ENCODE measurements around the gene ZNRF3. TPM values are rescaled to one million over a fixed set of nuclear protein-coding genes. Genes with fewer than 3 reads are reported as not detected.

The ZNRF3 gene
- total and polyA plus RNA-seq, 2 experiments from 2014 or later: 11.1 to 32.2 TPM

DNA sequence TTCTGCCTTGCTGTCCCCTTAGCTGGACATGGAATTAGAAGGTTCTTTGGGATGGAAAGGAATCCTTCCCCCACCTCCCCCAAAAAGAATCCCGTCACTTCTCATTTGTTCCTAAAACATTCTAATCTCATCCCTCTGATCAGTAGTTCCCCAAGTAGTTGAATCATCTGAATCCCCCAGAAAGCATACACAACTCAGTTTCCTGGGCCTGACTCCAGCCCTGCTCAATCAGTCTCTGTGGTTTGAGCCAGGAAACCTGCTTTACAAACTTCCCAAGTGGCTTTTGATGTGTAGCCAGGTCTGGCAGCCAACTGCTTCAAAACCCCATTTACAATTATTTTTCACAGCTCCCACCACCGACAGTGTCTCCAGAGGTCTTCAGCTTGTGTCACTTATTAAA lies 158.0 kb downstream of the ZNRF3 start (continued):
- TF ChIP-seq ZNF462 (CRISPR knock-in tag; IDR thresholded peaks at IDR 0.05) (no peak), CREB1 (CRISPR knock-in tag; IDR thresholded peaks at IDR 0.05; ENCODE audit: low read depth) (no peak), CTCF (conservative IDR thresholded peaks at IDR 0.05; ENCODE audit: low read depth in 2 of 2) (no peak)

GRCh38 chr22:29043906-29044575 lies 160.7 kb downstream of the ZNRF3 start:
- H2AFZ ChIP-seq: no peak overlapping the region
- no peaks in the 10 kb centered on the region for H3F3A ChIP-seq (replicated peaks; ENCODE audit: low read depth)
- Mint-ChIP-seq H3K27me3 (ENCODE audit: insufficient read depth, low read depth, poor library complexity) (peaks cover 12% of the 10 kb centered on the region), H3K27ac (no peak overlapping the region), H3K4me3 (no peak overlapping the region), H3K4me1 (peaks cover 3% of the 10 kb centered on the region; the same call in 1 of the 3 replicates), H3K36me3 (ENCODE audit: low read depth) (peaks cover 50% of the 10 kb centered on the region), H3K9me3 (no peaks in the 10 kb centered on the region)
- H3K4me1 ChIP-seq (ENCODE audit: insufficient read depth): no peaks in the 10 kb centered on the region
- H3K79me2 ChIP-seq (replicated peaks; ENCODE audit: insufficient read depth): peaks cover 17% of the 10 kb centered on the region
- H3K27ac ChIP-seq (ENCODE audit: low read depth): 0 out of 2 replicates have a peak overlapping the region, but pooled peaks have one; percentile 19
- H4K20me1 ChIP-seq (replicated peaks; ENCODE audit: insufficient read depth): no peaks in the 10 kb centered on the region; the same call in 1 of the 2 replicates
- no peak for ATAC-seq
- no peak overlapping the region for H3K4me2 ChIP-seq
- DNase-seq (ENCODE audit: low spot score): no peak
- no peak overlapping the region for H3K4me3 ChIP-seq
- no peaks in the 10 kb centered on the region for H3K27me3 ChIP-seq (ENCODE audit: insufficient read depth)
- H3K9me2 ChIP-seq (ENCODE audit: insufficient read depth): no peaks in the 10 kb centered on the region
- peaks cover 24% of the 10 kb centered on the region; the same call in 1 of the 2 replicates for H3K36me3 ChIP-seq (ENCODE audit: insufficient read depth)
- TF ChIP-seq, protein P1, sequence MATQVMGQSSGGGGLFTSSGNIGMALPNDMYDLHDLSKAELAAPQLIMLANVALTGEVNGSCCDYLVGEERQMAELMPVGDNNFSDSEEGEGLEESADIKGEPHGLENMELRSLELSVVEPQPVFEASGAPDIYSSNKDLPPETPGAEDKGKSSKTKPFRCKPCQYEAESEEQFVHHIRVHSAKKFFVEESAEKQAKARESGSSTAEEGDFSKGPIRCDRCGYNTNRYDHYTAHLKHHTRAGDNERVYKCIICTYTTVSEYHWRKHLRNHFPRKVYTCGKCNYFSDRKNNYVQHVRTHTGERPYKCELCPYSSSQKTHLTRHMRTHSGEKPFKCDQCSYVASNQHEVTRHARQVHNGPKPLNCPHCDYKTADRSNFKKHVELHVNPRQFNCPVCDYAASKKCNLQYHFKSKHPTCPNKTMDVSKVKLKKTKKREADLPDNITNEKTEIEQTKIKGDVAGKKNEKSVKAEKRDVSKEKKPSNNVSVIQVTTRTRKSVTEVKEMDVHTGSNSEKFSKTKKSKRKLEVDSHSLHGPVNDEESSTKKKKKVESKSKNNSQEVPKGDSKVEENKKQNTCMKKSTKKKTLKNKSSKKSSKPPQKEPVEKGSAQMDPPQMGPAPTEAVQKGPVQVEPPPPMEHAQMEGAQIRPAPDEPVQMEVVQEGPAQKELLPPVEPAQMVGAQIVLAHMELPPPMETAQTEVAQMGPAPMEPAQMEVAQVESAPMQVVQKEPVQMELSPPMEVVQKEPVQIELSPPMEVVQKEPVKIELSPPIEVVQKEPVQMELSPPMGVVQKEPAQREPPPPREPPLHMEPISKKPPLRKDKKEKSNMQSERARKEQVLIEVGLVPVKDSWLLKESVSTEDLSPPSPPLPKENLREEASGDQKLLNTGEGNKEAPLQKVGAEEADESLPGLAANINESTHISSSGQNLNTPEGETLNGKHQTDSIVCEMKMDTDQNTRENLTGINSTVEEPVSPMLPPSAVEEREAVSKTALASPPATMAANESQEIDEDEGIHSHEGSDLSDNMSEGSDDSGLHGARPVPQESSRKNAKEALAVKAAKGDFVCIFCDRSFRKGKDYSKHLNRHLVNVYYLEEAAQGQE (IDR thresholded peaks at IDR 0.05; ENCODE audit: unreplicated experiment): no peak
- TF ChIP-seq EZH2 (IDR thresholded peaks at IDR 0.05; ENCODE audit: low read depth, unreplicated experiment): no peak
- TF ChIP-seq STAT1 (IDR thresholded peaks at IDR 0.05; ENCODE audit: unreplicated experiment): no peak
- TF ChIP-seq CREB1 (CRISPR knock-in tag; IDR thresholded peaks at IDR 0.05; ENCODE audit: low read depth): no peak
- no peak for TF ChIP-seq CTCF (conservative IDR thresholded peaks at IDR 0.05; ENCODE audit: low read depth in 2 of 2)
- no peak for TF ChIP-seq JUNB (IDR thresholded peaks at IDR 0.05; ENCODE audit: unreplicated experiment)
